Duodenal mucosa (tissue), 2 donors: ENCODE data around the gene PLIN5.
"Not testable (repeated sequence)": the region's sequence is repeated elsewhere in the genome, so short reads cannot be mapped to it uniquely, and the experiment has no call there.

Experiments
- H3K27ac ChIP-seq: one replicate; pipeline ENCODE4 v1.7.0; 2013; ENCODE audit warnings: low read depth, low read length
- H3K27me3 ChIP-seq, 2 donors: one replicate each; pipeline ENCODE4 v1.7.0; 2013; ENCODE audit warnings: low read length in 2 of 2, control low read depth in 1 of 2; ENCODE audit not compliant: insufficient read depth in 2 of 2, control insufficient read depth in 1 of 2
- H3K36me3 ChIP-seq, 2 donors: one replicate each; pipeline ENCODE4 v1.7.0; 2013; ENCODE audit warnings: low read length in 2 of 2, control low read depth in 1 of 2; ENCODE audit not compliant: insufficient read depth in 2 of 2, control insufficient read depth in 1 of 2
- H3K4me1 ChIP-seq, 2 donors: one replicate each; pipeline ENCODE4 v1.7.0; 2013; ENCODE audit warnings: low read length in 2 of 2, control low read depth in 1 of 2; ENCODE audit not compliant: insufficient read depth in 2 of 2, control insufficient read depth in 1 of 2
- H3K4me3 ChIP-seq, 2 donors: one replicate each; pipeline ENCODE4 v1.7.0; 2013; ENCODE audit warnings: low read length in 2 of 2, low read depth in 1 of 2
- H3K9ac ChIP-seq, 2 donors: one replicate each; pipeline ENCODE4 v1.7.0; 2013; ENCODE audit warnings: low read length in 2 of 2, low read depth in 1 of 2
- H3K9me3 ChIP-seq, 2 donors: one replicate each; pipeline ENCODE4 v1.7.0; 2013; ENCODE audit warnings: low read length in 2 of 2, control low read depth in 1 of 2; ENCODE audit not compliant: control insufficient read depth in 1 of 2

Gene PLIN5

DNA sequence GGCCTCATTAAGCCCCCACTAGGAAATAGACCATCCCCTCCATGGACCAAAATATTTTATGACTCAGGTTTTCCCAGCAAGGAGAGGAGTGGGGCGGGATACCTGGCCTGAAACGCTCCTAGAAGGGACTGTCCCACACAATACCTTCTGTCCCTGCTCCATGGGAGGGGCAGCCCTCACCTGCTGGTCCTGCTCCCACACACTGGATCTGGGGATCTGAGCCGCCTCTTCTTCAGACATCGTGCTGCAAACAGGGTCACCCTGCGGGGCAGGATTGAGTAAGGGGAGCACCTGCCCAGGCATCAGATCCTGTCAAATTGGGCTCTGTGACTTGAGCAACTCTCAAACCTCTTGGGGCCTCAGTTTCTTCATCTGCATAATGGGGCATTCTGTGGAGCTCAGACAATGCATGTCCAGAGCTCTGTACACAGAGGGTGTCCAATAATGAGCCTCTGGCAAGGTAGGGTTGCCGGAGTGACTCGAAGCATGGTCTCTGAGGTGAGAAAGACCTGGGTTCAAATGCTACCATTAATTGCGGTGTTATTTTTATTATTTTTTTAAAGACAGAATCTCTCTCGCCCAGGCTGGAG lies 1.1 kb downstream of the PLIN5 start:
- Histone ChIP-seq H3K9me3 (no peaks in the 10 kb centered on the region), H3K27me3 (peaks cover 0 to 7% of the 10 kb centered on the region in 2 donors), H3K9ac (no peak overlapping the region), H3K4me3 (no peak overlapping the region), H3K36me3 (no peaks in the 10 kb centered on the region), H3K4me1 (peaks cover 13 to 14% of the 10 kb centered on the region in 2 donors), H3K27ac (no peak overlapping the region)

DNA sequence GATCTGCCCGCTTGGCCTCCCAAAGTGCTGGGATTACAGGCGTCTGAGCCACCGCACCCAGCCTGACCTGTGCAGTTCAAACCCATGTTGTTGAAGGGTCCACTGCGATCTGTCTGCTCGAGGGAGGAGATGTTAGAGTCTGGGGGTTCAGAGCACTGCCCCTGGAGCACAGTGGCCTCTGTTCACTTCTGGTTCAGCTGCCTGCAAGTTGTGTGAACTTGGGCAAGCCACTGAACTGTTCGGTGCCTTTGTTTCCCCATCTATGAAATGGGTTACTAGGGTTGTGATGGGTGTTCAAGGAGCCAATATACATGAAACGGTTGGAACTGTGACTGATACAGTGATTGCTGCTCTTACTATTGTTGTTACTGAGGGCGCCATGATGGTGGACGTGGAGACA lies 1.7 kb downstream of the PLIN5 start:
- Histone ChIP-seq H3K27ac (no peak overlapping the region), H3K27me3 (peaks cover 0 to 7% of the 10 kb centered on the region in 2 donors), H3K4me3 (no peak overlapping the region), H3K9ac (no peak overlapping the region), H3K4me1 (peaks cover 13 to 14% of the 10 kb centered on the region in 2 donors), H3K36me3 (no peaks in the 10 kb centered on the region), H3K9me3 (no peaks in the 10 kb centered on the region)

DNA sequence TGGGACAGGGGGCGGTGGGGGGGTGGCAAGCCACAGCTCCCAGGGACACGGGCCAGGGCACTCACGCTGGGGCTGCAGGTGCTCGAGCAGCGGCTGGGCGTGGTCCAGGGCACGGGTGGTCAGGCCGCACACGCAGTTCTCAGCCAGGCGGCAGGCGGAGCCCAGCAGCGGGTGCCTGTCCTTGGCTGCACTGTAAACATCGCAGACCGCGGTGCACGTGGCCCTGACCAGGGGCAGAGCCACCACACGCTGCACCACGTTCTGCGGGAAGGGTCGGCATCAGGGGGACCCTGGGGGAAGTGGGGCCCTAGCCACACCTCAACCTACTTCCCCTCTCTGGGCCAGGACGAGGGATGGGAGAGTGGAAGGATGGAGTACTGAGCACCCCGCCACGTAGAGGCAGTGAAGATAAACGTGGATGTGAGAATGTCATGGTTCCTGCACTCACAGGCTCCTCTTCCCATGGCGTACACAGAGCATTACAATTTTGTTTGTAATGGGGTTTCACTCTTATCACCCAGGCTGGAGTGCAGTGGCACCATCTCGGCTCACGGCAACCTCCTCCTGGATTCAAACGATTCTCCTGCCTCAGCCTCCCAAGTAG lies 3.4 kb downstream of the PLIN5 start:
- Histone ChIP-seq H3K27ac (no peak overlapping the region), H3K4me1 (peaks cover 7 to 9% of the 10 kb centered on the region in 2 donors), H3K4me3 (no peak overlapping the region), H3K36me3 (no peaks in the 10 kb centered on the region), H3K9ac (no peak overlapping the region), H3K27me3 (peaks cover 0 to 7% of the 10 kb centered on the region in 2 donors), H3K9me3 (no peaks in the 10 kb centered on the region)

DNA sequence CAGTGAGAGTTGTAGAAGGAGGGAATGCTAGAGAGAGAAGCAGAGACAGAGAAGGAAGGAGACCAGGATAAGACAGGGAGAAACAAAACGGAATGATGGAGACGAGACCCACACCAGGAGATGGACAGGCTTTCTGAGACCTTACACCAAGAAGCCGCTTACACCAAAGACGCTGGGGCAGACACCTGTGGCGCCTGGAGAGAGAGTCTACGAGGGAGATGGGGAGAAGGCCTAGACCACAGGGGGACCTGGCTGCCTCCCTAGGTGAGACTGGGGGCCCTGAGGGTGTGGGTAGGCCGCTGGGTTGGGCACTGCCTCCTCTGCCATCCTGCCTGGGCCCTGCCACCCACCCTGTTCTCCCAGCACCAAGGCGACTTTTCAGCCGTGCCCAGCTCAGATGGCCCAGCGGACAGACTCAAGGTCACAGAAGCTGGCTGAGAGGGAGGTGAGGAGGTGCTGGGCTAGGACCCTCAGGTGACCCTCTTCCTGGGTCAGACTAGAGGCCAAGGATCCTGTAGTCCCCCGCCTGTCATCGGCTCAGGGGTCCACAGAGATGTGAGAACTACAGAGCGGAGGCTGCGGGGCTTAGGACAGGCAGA lies 5.0 kb downstream of the PLIN5 start:
- no peaks in the 10 kb centered on the region for H3K9me3 ChIP-seq
- no peaks in the 10 kb centered on the region for H3K36me3 ChIP-seq
- peaks cover 0 to 1% of the 10 kb centered on the region in 2 donors for H3K4me1 ChIP-seq
- H3K4me3 ChIP-seq, result no peak overlapping the region
- no peak overlapping the region for H3K27ac ChIP-seq
- peaks cover 0 to 7% of the 10 kb centered on the region in 2 donors for H3K27me3 ChIP-seq
- no peak overlapping the region for H3K9ac ChIP-seq

DNA sequence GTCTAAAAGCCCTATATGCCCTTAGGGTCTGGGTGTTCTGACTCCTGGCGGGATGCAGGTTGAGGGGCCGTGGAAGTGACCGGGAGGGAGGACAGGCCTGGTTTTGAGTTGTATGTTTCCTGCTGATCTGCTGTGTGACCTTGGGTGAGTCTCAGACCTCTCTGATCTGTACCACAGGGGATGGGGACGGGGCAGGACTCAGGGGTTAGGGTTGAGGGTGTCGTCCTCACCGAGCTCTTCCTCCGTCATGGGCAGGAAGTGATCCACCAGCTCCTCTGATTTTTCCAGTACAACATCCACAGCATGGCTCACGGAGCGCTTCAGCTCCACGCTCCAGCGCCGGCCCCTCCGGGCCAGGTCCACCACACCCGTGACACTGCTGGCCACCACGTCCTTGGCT lies 6.2 kb downstream of the PLIN5 start:
- Histone ChIP-seq H3K36me3 (no peaks in the 10 kb centered on the region), H3K27me3 (peaks cover 0 to 6% of the 10 kb centered on the region in 2 donors), H3K4me1 (no peaks in the 10 kb centered on the region), H3K9ac (no peak overlapping the region), H3K4me3 (no peak overlapping the region), H3K9me3 (no peaks in the 10 kb centered on the region), H3K27ac (no peak overlapping the region)

DNA sequence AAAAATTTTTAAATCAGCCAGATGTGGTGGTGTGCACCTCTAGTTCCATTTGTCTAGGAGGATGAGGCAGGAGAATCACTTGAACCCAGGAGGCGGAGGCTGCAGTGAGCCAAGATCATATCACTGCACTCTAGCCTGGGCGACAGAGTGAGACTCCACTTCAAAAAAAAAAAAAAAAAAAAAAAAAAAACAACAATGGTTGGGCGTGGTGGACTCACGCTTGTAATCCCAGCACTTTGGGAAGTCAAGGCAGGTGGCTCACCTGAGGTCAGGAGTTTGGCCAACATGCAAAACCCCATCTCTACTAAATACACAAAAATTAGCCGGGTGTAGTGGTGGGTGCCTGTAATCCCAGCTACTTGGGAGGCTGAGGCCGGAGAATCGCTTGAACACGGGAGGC lies 7.6 kb downstream of the PLIN5 start:
- not testable (repeated sequence) for H3K27me3 ChIP-seq, H3K9me3 ChIP-seq, H3K36me3 ChIP-seq, H3K27ac ChIP-seq, H3K4me1 ChIP-seq, H3K9ac ChIP-seq, H3K4me3 ChIP-seq

DNA sequence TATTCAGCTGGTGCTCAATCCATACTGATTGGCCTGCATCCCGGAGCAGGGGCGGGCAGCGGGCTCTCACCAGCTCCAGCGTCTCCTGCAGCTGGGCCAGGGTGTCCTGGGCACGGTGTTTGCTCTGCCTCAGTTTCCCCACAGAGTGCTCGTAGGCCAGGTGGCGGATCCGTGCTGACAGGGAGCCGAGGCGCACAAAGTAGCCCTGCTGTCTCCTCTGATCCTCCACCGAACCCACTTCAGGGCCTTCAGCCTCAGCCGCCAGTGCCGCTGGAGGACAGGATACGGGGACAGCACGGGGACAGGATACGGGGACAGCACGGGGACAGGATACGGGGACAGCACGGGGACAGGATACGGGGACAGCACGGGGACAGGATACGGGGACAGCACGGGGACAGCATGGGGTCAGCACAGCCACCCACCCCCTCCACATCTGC lies 9.4 kb downstream of the PLIN5 start:
- H3K9ac ChIP-seq, result no peak overlapping the region
- H3K27me3 ChIP-seq, result peaks cover 0 to 5% of the 10 kb centered on the region in 2 donors
- no peaks in the 10 kb centered on the region for H3K9me3 ChIP-seq
- no peak overlapping the region for H3K27ac ChIP-seq
- no peaks in the 10 kb centered on the region for H3K36me3 ChIP-seq
- no peaks in the 10 kb centered on the region for H3K4me1 ChIP-seq
- no peak overlapping the region for H3K4me3 ChIP-seq

DNA sequence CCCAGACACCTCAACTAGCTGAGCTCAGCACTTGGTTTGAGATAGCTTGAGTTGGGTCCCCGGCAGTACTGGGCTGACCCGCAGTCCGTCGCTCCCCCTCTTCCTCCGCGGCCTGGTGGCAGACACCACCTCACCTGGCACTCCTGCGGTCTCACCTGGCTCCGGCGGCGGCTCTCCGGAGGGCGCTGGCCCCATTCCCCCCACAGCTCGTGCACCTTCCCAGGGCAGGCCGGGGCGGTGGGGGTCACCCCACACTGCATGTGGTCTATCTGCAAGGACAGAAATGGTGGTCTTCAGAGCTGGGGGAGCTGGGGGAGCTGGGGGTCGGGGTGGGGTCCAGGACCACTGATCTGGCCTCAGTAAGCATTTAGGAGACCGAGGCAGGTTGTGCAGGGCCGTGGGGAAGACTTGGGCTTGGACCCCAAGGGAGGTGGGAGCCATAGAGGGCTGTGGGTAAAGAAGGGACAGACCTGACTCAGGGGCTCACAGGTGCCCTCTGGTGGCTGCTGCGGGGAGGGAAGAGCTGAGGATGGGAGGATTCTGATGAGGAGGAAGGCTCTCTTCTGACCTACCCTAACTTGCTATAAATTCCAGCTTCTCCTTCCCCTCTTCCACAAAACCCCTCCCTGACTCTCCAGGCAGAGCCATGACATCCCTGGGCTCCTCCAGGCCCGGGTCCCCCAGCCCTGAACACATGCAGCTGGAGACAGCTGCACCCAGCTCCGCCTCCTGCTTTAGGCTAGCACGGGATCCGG lies 10.0 kb downstream of the PLIN5 start:
- H3K27ac ChIP-seq, result no peak overlapping the region
- H3K4me3 ChIP-seq, result no peak overlapping the region
- no peaks in the 10 kb centered on the region for H3K9me3 ChIP-seq
- peaks cover 0 to 5% of the 10 kb centered on the region in 2 donors for H3K27me3 ChIP-seq
- no peak overlapping the region for H3K9ac ChIP-seq
- no peaks in the 10 kb centered on the region for H3K4me1 ChIP-seq
- no peaks in the 10 kb centered on the region for H3K36me3 ChIP-seq

DNA sequence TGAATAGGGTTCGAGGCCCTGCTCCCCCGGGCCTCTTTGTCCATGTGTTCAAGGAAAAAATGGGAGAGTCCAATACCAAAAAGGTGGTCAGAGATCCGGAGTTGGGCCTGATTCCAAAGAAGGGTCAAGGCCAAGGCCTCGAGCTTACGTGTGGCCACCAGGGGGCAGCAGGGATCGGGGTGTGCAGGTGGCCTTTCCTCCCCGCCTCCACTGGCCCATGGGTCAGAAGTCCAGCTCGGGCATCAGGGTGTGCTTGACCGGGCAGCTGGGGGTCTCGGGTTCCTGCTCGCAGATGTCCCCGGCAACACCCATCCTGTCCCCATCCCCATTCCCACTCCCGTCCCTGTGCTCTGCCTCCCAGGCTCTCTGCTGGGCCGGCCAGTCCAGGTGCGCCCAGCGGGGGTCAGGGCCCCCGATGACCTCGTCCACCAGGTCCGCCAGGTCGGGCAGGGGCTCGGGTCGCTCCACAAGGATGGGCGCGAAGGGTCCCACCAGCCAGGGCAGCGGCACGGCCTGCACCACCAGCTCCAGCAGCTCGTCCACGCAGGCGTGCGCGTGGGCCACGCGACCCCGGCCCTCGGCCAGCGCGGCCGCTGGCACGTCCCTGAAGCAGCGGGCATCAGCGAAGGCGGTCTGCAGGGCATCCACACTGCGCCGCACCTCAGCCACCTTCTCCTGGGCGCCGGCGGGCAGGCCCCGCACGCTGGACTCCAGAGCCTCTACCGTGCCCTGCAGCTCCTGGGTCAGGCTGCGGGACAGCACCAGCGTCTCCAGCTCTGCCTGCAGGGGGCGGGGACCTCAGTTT lies 11.5 kb downstream of the PLIN5 start:
- Histone ChIP-seq H3K9ac (no peak overlapping the region), H3K4me1 (no peaks in the 10 kb centered on the region), H3K36me3 (no peaks in the 10 kb centered on the region), H3K4me3 (no peak overlapping the region), H3K27me3 (peaks cover 0 to 5% of the 10 kb centered on the region in 2 donors), H3K27ac (no peak overlapping the region), H3K9me3 (no peaks in the 10 kb centered on the region)
